ENCODE measurements around the gene ZNF649.

ZNF649 gene

DNA sequence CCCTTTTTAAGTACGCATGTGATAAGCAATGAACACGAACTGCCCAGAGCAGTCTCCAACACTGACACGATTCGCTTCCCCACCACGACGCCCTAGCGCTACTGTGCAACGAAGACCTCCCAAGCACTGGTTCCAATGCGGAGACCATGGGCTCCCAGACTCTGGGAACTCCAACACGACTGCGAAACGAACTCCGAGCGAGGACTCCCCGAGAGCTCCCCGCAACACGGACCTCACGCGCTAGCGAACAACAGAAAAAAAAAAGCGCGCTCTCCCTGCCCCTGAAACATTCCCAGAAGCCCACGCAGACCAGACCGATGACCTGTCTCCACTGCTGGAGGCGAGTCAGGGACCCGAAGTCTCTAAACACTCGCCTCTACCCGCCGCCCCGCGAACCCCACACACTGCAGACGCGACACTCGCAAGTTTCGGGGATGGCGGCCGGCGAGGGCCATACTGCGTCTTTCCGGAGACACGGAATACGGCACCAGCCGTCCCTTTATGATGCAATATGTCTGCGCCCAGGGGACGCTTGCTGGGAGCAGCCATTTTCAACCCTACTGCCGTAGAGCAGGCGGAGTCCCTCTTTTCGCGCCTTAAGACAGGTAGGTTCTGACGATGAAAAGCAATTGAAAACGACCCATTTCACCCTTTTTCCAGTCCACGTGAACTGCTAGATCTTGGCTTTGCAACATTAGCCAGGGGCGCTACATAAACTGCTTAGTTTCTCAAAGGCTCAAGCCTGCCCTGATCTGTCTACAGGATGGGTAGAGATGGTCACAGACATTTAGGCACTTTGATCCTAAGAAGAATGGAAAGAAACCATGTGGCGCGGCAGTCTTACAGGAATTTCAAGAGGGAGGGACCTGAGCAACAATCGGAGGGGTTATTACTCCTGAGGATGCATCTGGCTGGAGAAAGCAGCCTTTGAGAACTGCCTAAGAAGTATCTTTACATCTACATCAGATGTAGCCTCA lies 17.0 kb downstream of the ZNF649 start, which contains the start of gene ZNF577:
Gene ZNF577 (minus strand): TSS at position 430 of the 977 bp plus-strand sequence. CDS start 7,569 bp downstream, outside the sequence.
- in situ Hi-C loops (cut with MboI; ENCODE audit: low sequenced_read_pairs), result no loop called here

DNA sequence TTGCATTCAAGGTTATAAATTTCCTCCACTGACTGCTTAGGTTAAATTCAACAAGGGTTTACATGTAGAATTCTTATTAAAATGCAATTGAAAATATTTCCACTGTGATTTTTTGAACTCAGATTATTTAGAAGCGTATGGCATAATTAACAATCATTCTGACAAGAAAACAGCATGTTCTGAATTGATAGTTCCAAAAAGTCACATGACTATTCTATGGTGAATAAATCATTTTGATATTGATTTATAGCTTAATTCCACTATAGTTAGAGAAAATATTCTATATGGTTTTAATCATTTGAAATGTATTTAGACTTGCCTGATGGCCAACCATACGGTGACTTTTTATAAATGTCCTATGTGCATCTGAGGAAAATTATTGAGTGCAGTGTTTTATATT lies 20.1 kb downstream of the ZNF649 start:
- in situ Hi-C loops (cut with MboI; ENCODE audit: low sequenced_read_pairs), result no loop called here

DNA sequence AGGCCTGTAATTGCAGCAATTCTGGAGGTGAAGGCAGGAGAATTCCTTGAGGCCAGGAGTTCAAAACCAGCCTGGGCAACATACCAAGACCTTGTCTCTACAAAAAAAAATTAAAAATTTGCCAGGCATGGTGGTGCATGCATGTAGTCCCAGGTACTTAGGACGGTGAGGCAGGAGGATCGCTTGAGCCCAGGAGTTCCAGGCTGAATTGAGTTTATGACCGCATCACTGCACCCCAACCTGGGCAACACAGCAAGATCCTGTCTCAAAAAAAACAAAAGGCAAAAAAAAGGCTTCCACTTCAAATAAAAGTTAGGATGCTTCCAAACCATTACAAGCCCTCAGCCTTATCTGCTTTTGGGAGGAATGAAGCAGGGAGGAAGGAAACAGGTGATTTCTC lies 22.3 kb downstream of the ZNF649 start:
- in situ Hi-C loops (cut with MboI; ENCODE audit: low sequenced_read_pairs), result no loop called here

DNA sequence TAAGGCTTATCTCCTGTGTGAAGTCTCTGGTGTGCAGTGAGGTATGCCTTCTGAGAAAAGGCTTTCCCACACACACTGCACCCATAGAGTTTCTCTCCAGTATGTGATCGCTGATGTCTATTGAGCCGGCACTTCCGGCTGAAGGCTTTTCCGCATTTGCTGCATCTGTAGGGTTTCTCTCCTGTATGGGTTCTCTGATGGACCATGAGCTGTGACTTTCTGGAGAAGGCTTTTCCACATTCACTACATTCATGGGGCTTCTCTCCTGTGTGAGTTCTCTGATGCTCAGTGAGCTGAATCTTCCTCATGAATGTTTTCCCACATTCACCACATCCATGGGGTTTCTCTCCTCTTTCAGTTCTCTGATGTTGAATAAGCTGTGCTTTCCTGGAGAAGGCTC lies 31.7 kb downstream of the ZNF649 start:
- in situ Hi-C loops (cut with MboI; ENCODE audit: low sequenced_read_pairs), result no loop called here

DNA sequence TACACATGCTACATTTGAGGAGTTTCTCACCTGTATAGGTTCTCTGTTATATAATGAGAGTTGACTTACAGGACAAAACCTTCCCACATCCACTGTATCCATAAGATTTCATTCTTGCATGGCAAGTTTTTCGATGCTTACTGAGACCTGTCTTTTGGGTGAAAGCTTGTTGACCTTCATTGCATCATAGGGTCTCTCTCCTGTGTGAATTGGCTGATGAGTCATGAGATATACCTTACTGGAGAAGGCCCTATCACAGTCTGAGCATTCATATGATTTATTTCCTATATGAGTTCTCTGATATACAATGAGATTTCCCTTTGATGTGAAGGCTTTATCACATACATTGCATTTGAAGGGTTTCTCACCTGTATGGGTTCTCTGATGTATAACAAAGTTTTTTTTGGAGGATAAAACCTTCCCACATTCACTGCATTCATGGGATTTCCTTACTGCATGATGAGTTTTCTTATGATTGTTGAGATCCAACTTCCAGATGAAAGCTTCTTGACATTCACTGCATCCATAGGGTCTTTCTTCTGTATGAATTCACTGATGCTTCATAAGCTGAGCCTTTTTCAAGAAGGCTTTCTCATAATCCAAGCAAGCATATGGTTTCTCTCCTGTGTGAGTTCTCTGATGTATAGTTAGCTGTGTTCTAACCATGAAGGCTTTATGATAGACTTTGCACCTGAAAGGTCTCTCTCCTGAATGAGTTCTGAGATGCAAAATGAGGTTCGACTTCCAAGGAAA lies 42.8 kb downstream of the ZNF649 start:
- in situ Hi-C loops (cut with MboI; ENCODE audit: low sequenced_read_pairs), result no loop called here
